Gastroesophageal sphincter (tissue), 3 donors: ENCODE results near the gene GOLGA6L2.

ENCODE experiments used
- CTCF ChIP-seq, 4 experiments: fragments of 200-600 bp in 2 of 4; fragments of 450-650 bp in 2 of 4; sonication (generic) in 1 of 4; IDR thresholded peaks; one replicate each; pipeline ENCODE4 v1.5.1; 2017 to 2019; ENCODE audit warnings: antibody characterized with exemption in 4 of 4, mild to moderate bottlenecking in 2 of 4, moderate library complexity in 2 of 4
- POLR2AphosphoS5 ChIP-seq: sonication (generic); formaldehyde crosslinking; IDR thresholded peaks from one replicate; pipeline ENCODE4 v1.6.1; 2017; ENCODE audit warnings: antibody characterized with exemption

DNA sequence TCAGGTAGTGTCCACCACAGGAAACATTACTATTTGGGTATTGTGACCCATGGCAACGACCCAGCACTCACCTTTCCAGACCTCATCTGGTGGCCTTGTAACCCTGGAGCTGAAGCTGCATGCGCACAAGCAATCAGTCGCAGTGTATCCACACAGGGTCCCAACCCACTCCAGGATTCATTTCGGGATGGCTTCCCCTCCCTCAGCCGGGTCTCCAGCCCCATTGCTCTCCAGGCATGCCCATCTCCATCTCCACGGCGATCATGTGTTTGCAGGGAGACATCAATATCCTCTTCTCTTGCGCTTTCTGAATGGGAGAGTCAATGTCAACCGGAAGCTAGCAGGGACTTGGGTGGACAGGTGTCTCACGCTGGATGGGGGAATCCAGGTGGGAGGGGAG is 35.2 kb downstream of the GOLGA6L2 start:
- no peak for TF ChIP-seq CTCF (IDR thresholded peaks at IDR 0.05)
- no peak for TF ChIP-seq POLR2AphosphoS5
